BLaER1 treated with 17β-estradiol and CSF1 and Interleukin-3, amounts not matched to agents 10 nM and 100 nM (cell line): ENCODE measurements around the gene PPFIBP2.
A peak's percentile ranks its signal among the peaks of the same experiment; 100 is the strongest.

Source experiments
- H3K27ac ChIP-seq, 11 experiments: shearing (Covaris generic); formaldehyde crosslinking; 2 replicates each; pipeline ENCODE4 v1.8.1; 2022
- H3K27me3 ChIP-seq, 11 experiments: shearing (Covaris generic); formaldehyde crosslinking; 2 replicates each; pipeline ENCODE4 v1.8.1; 2022
- H3K36me3 ChIP-seq, 11 experiments: shearing (Covaris generic); formaldehyde crosslinking; 2 replicates each; pipeline ENCODE4 v1.8.1; 2022
- H3K4me1 ChIP-seq, 10 experiments: shearing (Covaris generic); formaldehyde crosslinking; 2 replicates each; pipeline ENCODE4 v1.8.1; 2022
- H3K4me2 ChIP-seq, 11 experiments: shearing (Covaris generic); formaldehyde crosslinking; 2 replicates each; pipeline ENCODE4 v1.8.1; 2022
- H3K4me3 ChIP-seq, 10 experiments: shearing (Covaris generic); formaldehyde crosslinking; 2 replicates each; pipeline ENCODE4 v1.8.1; 2022
- H3K9ac ChIP-seq, 11 experiments: shearing (Covaris generic); formaldehyde crosslinking; 2 replicates each; pipeline ENCODE4 v1.8.1; 2022
- H3K9me3 ChIP-seq, 11 experiments: shearing (Covaris generic); formaldehyde crosslinking; replicated peaks in 1 of 11; 2 replicates each; pipeline ENCODE4 v1.8.1; 2022
- H4K20me1 ChIP-seq, 11 experiments: shearing (Covaris generic); formaldehyde crosslinking; 2 replicates each; pipeline ENCODE4 v1.8.1; 2022
- Cebpa-rat ChIP-seq, 11 experiments: shearing (Covaris generic); IDR thresholded peaks; 2 replicates each; pipeline ENCODE4 v1.8.1; 2022

The PPFIBP2 gene

DNA sequence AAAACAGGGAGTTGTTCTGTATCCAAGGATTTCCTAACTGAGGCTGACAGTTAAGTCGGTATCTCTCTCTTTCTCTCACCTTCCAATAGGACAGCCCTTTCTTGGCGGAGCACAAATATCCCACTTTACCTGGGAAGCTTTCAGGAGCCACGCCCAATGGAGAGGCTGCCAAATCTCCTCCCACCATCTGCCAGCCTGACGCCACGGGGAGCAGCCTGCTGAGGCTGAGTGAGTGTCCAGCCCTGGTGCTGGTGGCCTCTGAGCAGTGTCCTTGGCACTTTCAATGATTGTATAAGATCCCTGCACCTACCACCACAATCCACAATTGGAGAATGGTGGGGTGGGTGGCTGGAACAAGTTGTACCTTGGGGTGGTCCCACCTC, 125.8 kb downstream of the PPFIBP2 start:
- Histone ChIP-seq H3K4me2 (peak overlapping the region in 2 of 11 experiments; percentile 8 to 32; a peak in 1 of 22 replicates), H3K4me1 (peaks cover 0 to 23% (median 0%) of the 10 kb centered on the region in 10 experiments; a peak in 6 of 20 replicates), H3K9me3 (no peaks in the 10 kb centered on the region), H3K27ac (no peak overlapping the region), H3K9ac (no peak overlapping the region), H4K20me1 (no peaks in the 10 kb centered on the region; a peak in 1 of 22 replicates), H3K36me3 (peaks cover 6 to 95% (median 20%) of the 10 kb centered on the region in 11 experiments; a peak in 18 of 22 replicates), H3K27me3 (no peaks in the 10 kb centered on the region), H3K4me3 (no peak overlapping the region)
- TF ChIP-seq Cebpa-rat (IDR thresholded peaks at IDR 0.05) = no peak

GRCh38 chr11:7640816-7641215, 127.0 kb downstream of the PPFIBP2 start:
- H3K4me1 ChIP-seq = peaks cover 0 to 18% (median 0%) of the 10 kb centered on the region in 10 experiments; a peak in 4 of 20 replicates
- no peak overlapping the region for H3K4me2 ChIP-seq
- H3K9me3 ChIP-seq = no peaks in the 10 kb centered on the region
- H3K36me3 ChIP-seq = peaks cover 0 to 91% (median 19%) of the 10 kb centered on the region in 11 experiments; a peak in 16 of 22 replicates
- H3K4me3 ChIP-seq = no peak overlapping the region
- H3K9ac ChIP-seq = no peak overlapping the region
- H4K20me1 ChIP-seq = no peaks in the 10 kb centered on the region; a peak in 1 of 22 replicates
- TF ChIP-seq Cebpa-rat (IDR thresholded peaks at IDR 0.05) = no peak
- H3K27me3 ChIP-seq = no peaks in the 10 kb centered on the region
- no peak overlapping the region for H3K27ac ChIP-seq

GRCh38 chr11:7642747-7643146, 128.9 kb downstream of the PPFIBP2 start:
- Histone ChIP-seq H3K27me3 (no peaks in the 10 kb centered on the region), H3K36me3 (peaks cover 0 to 85% (median 19%) of the 10 kb centered on the region in 11 experiments; a peak in 16 of 22 replicates), H3K27ac (no peak overlapping the region), H3K4me3 (no peak overlapping the region), H3K4me2 (no peak overlapping the region), H3K9me3 (no peaks in the 10 kb centered on the region), H3K9ac (no peak overlapping the region), H4K20me1 (peaks cover 0 to 12% (median 0%) of the 10 kb centered on the region in 11 experiments; a peak in 1 of 22 replicates), H3K4me1 (peaks cover 0 to 15% (median 0%) of the 10 kb centered on the region in 10 experiments; a peak in 4 of 20 replicates)
- TF ChIP-seq Cebpa-rat (IDR thresholded peaks at IDR 0.05) = no peak

DNA sequence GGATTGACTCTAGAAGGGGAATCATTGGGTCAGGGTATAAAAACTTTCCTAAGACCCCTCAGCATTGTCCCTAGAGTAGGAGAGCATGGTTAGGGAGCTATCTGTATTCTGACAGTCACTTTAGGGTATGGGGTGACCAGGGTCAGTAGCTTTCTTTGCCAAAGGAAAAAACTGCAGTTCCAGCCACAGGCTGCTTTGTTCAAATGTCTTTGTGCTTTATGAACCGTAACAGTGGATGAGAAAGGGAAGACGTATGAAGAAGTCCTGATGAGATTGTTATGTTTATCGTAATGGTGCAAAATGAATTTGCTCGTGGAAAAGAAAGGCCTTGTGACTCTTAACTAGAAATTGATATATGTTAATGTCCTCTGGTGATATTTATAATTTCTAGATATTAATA, 129.5 kb downstream of the PPFIBP2 start:
- TF ChIP-seq Cebpa-rat (IDR thresholded peaks at IDR 0.05) = no peak
- H3K9ac ChIP-seq = no peak overlapping the region
- peaks cover under 1 to 86% (median 21%) of the 10 kb centered on the region in 11 experiments; a peak in 16 of 22 replicates for H3K36me3 ChIP-seq

DNA sequence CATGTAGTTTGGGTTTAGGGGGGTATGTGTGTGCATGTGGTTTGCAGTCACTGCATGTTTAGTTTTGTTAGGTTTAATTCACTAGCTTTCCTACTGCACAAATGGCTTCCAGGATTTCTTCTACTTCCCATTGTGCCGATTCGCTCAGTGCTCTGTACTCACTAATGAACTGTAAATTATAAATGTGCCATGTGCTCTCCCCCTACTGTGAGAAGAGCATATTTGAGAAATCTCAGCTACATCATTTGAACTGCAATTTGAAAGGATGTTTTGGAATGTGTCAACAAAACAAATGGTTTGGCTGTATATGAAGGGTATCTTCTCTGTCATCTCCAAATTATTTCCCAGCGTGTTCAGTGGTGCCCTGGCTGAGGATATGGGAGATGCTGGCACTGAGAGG, 131.4 kb downstream of the PPFIBP2 start:
- Histone ChIP-seq H4K20me1 (peaks cover 0 to 15% (median 0%) of the 10 kb centered on the region in 11 experiments; a peak in 1 of 22 replicates), H3K4me2 (no peak overlapping the region), H3K9ac (no peak overlapping the region), H3K27me3 (no peaks in the 10 kb centered on the region), H3K36me3 (peaks cover 18 to 91% (median 30%) of the 10 kb centered on the region in 11 experiments; a peak in 19 of 22 replicates), H3K4me3 (no peak overlapping the region), H3K27ac (no peak overlapping the region), H3K9me3 (no peaks in the 10 kb centered on the region), H3K4me1 (no peaks in the 10 kb centered on the region)
- TF ChIP-seq Cebpa-rat (IDR thresholded peaks at IDR 0.05) = no peak

More for the DNA sequence above, 129.5 kb downstream of the PPFIBP2 start:
- H3K9me3 ChIP-seq = no peaks in the 10 kb centered on the region
- no peak overlapping the region for H3K27ac ChIP-seq
- H3K4me2 ChIP-seq = no peak overlapping the region
- H3K4me3 ChIP-seq = no peak overlapping the region
- H3K4me1 ChIP-seq = peaks cover 0 to 13% (median 0%) of the 10 kb centered on the region in 10 experiments; a peak in 4 of 20 replicates
- peaks cover 0 to 15% (median 0%) of the 10 kb centered on the region in 11 experiments; a peak in 1 of 22 replicates for H4K20me1 ChIP-seq
- H3K27me3 ChIP-seq = no peaks in the 10 kb centered on the region

DNA sequence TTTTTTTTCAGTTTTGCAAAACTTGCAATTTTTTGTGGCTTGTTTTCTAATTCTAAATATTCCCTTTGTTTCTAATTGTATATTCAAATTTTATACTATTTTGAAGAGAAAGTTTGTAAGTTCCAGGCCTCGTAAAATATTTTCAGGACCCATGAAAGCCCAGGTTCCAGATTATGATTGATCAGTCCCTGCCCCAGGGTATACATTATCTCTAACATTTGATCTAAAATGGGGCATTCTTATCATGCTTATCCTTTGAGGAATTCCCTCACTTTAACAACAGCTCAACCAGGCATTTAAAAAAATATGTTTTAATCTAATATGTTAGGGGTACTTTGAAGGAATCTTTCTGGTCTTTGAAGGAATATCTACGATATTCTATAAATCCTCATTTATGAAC, 133.1 kb downstream of the PPFIBP2 start:
- Histone ChIP-seq H3K27ac (no peak overlapping the region), H3K4me3 (no peak overlapping the region), H3K4me1 (peaks cover 0 to 16% (median 11%) of the 10 kb centered on the region in 10 experiments; a peak in 14 of 20 replicates), H3K9me3 (no peaks in the 10 kb centered on the region), H4K20me1 (peaks cover 0 to 25% (median 0%) of the 10 kb centered on the region in 11 experiments; a peak in 3 of 22 replicates), H3K4me2 (no peak overlapping the region), H3K27me3 (no peaks in the 10 kb centered on the region), H3K36me3 (peaks cover 14 to 89% (median 27%) of the 10 kb centered on the region in 11 experiments; a peak in 19 of 22 replicates), H3K9ac (no peak overlapping the region)
- no peak for TF ChIP-seq Cebpa-rat (IDR thresholded peaks at IDR 0.05)

GRCh38 chr11:7648264-7648663, 134.5 kb downstream of the PPFIBP2 start:
- no peak for TF ChIP-seq Cebpa-rat (IDR thresholded peaks at IDR 0.05)
- Histone ChIP-seq H3K4me2 (no peak overlapping the region), H4K20me1 (peaks cover 0 to 30% (median 0%) of the 10 kb centered on the region in 11 experiments; a peak in 3 of 22 replicates), H3K36me3 (peaks cover 11 to 89% (median 36%) of the 10 kb centered on the region in 11 experiments; a peak in 20 of 22 replicates), H3K9ac (no peak overlapping the region), H3K4me1 (peaks cover 0 to 22% (median 18%) of the 10 kb centered on the region in 10 experiments; a peak in 14 of 20 replicates), H3K27me3 (no peaks in the 10 kb centered on the region), H3K4me3 (no peak overlapping the region), H3K27ac (no peak overlapping the region), H3K9me3 (no peaks in the 10 kb centered on the region)

DNA sequence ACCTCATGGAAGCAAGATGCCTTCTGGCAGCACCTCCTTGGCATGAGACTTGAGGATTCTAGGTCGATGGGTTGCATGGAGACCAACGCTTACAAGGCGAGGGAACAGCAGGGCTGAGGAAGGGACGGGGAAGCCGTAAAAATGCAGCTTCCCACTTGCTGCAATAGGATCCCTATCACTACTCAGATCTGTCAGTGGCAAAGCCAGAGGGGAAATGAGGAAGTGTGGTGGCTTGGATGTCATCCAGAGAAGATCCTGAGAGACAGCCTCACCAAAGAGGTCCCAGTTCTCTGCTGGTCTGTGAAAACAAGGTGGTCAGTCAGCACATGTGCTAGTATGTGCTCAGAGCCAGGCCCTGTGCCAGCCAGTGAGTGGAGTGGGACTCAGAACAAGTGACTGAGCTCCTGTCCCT, 137.3 kb downstream of the PPFIBP2 start:
- H3K4me2 ChIP-seq = peak overlapping the region in 6 of 11 experiments; percentile 28 to 67 (median 42); a peak in 12 of 22 replicates
- no peaks in the 10 kb centered on the region for H3K9me3 ChIP-seq
- no peaks in the 10 kb centered on the region for H3K27me3 ChIP-seq
- no peak overlapping the region for H3K9ac ChIP-seq
- H3K27ac ChIP-seq = no peak overlapping the region
- H3K36me3 ChIP-seq = peaks cover 11 to 95% (median 48%) of the 10 kb centered on the region in 11 experiments; a peak in 20 of 22 replicates
- peaks cover 0 to 22% (median 18%) of the 10 kb centered on the region in 10 experiments; a peak in 14 of 20 replicates for H3K4me1 ChIP-seq
- H3K4me3 ChIP-seq = no peak overlapping the region
- TF ChIP-seq Cebpa-rat (IDR thresholded peaks at IDR 0.05) = no peak
- H4K20me1 ChIP-seq = peaks cover 0 to 30% (median 4%) of the 10 kb centered on the region in 11 experiments; a peak in 8 of 22 replicates

GRCh38 chr11:7651700-7652099, 137.9 kb downstream of the PPFIBP2 start:
- no peak overlapping the region for H3K27ac ChIP-seq
- no peak for TF ChIP-seq Cebpa-rat (IDR thresholded peaks at IDR 0.05)
- H3K9me3 ChIP-seq = no peaks in the 10 kb centered on the region
- H3K36me3 ChIP-seq = peaks cover 11 to 91% (median 48%) of the 10 kb centered on the region in 11 experiments; a peak in 20 of 22 replicates
- H3K4me3 ChIP-seq = no peak overlapping the region
- H3K27me3 ChIP-seq = no peaks in the 10 kb centered on the region
- H3K9ac ChIP-seq = no peak overlapping the region
- H3K4me1 ChIP-seq = peaks cover 0 to 22% (median 18%) of the 10 kb centered on the region in 10 experiments; a peak in 14 of 20 replicates
- peaks cover 0 to 26% (median 4%) of the 10 kb centered on the region in 11 experiments; a peak in 8 of 22 replicates for H4K20me1 ChIP-seq
- H3K4me2 ChIP-seq = peak overlapping the region in 9 of 11 experiments; percentile 5 to 67 (median 41); a peak in 14 of 22 replicates
